ENCODE data around the gene PACRG.

PACRG gene

DNA sequence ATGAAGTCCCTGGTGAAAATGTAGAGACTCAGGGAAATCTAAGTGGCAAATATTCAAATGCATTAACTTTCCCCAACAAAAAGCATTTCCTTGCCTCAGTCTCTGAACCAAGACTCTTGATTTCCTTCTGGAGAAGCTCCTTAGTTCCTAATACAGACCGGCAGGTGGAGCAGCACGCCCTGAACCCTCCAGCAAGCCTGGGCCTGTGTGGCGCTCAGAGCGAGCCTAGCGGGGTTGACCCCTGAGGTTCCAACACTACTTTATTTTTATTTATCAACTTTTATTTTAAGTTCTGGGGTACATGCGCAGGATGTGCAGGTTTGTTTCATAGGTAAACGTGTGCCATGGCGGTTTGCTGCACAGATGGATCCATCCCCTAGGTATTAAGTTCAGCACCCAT lies 50.8 kb downstream of the PACRG start:
- DNase-seq (ENCODE audit: low spot score): no peak

DNA sequence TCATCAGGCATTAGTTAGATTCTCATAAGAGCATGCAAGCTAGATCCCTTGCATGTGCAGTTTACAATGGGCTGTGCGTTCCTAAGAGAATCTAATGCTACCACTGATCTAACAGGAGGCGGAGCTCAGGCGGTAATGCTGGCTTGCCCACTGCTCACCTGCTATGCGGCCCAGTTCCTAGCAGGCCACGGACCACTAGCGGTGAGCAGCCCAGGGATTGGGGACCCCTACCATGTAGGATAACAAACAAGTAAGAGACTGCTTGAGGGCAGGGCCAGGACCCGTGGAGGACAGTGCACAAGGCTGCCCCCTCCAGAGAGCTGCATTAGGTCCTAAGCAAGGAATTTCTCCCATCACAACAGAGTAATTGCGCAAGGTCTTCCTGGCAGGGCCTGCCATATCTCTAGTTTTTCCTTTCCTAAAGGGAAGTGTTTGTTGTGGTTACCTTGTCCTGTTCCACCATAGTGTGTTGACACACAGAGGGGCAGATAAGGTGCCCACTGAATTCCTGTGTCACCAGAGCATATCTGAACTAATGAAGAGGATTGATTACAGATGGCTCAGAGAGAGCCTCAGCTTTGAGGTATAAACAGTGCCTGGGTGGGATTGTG lies 58.0 kb downstream of the PACRG start:
- DNase-seq (ENCODE audit: low spot score): no peak

DNA sequence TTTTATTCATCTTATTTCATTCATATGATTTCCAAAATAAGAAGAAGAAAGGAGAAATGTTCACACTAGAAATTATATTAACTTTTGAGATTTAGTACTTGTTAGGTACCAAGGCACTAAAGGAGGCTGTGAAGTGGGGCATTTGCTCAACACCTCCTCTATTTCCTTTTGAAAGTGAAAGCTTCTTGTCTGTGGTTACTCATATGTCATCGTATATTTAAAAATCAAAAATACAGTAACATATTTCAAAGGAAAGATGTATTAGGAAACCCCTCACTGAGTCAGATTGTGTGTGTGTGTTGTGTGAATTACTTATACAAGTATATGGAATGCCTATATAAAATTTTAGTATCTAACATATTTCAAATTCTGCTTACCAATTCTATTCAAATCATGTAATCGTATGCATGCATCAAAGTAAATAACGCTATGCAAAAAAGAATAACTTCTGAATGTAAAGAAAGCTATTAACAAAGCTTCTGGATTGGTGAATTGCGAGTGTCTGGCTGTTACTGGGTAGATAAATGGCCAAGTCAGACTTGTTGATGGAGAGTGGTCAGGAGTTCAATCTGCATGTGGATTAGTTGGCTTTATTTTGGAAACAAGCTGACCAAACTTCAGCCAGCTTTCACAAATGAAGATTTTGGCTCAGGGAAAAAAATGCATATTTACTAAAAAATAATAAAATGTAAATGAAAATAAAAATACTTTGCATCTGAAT lies 70.9 kb downstream of the PACRG start:
- no peak for DNase-seq (ENCODE audit: low spot score)

DNA sequence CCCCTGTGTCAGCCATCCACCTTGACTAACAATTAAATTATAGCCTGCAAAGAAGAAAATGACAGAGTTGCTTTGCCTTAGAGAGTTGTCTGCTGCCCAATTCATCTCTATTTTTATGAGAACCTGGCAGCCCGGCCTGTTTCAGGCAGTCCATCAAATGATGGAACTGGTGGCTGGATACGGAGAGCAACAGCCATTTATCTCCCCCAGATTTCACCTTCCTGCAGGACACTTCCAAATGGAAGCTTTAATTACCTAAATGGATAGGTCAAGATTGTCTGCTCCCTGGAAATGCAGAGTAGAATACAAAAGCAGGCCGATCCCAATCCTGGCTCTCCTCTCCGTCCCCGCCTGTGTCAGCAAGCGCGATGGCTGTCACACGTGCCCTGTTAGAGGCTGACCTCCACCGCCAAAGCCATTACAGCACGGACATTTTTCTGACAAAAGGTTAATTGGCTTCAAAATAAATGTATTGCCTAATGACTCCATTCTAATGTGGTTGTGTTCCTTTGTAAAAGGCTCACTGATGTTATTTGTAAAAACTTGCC lies 86.7 kb downstream of the PACRG start:
- DNase-seq (ENCODE audit: low spot score): no peak

DNA sequence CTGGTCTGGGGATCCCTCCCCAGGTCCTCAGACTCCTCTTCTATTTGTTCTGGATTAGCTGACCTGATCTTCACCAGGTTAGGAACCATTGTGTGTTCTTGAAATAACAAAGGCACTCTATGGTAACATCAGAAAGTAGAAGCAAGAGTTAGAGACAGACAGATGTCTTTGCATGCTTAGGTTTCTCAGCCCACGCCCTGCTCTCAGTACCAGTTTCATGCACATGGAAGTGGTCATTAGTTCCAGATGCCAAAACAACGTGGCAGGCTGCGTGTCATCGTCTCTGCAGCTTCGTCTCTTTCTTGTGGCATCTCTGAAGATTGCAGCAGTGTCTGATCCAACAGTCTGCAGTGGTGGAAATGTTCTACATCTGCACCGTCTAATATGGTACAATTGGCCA lies 89.4 kb downstream of the PACRG start:
- no peak for DNase-seq (ENCODE audit: low spot score)

DNA sequence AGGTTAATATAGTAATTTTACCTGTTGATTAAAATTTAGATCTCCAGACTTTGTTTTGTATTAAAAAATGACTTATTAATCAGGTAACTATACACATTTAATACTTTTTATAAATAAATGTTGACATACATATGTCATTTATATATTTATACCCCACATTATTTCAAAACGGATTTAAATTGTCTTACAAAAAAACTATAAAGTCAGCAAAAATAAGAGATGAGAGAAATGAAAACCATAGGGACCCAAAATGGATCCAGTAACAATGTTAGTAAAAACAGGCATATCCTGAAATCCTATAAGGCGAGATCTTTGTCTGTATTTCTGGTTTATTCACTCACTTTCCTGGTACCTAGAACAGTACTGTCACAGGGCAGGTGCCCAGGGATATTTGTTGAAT lies 91.5 kb downstream of the PACRG start:
- no peak for DNase-seq (ENCODE audit: low spot score)

DNA sequence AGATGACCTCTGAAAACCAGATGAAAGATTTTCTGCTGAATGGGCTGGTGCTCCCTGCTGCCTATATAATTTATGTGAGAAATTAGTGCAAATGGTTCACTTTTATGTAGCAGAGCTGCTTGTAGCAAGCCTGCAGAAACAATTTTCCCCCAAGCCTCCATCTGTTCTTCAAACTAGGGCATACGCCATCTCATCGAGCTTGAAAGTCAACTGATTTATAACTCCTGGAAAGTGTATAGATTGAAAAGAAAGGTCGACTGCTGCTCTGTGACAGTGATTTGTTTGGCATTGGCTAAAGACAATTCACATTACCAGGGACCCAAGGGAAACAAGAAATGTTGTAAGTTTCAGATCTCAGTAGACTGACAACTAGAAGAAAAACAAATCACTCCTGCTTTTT lies 93.3 kb downstream of the PACRG start:
- no peak for DNase-seq (ENCODE audit: low spot score)

DNA sequence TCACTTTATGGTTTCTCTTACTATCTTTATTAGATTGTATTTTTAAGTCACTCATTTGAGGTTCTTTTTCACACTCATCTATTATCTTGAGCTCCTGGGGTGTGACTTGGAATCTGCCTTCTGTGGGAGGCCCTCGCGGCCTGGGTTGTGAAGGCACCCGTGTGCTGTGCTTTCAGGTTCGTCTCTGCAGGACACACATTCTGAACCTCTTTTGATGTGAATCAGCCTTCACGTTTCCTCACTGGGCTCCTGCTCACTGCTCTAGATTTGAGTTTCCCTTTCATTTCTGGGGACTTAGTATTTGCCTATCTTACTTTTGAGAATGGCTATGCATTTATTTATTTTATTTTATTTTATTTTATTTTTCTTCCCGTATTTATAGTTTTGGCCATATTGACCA lies 97.8 kb downstream of the PACRG start:
- no peak for DNase-seq (ENCODE audit: low spot score)

DNA sequence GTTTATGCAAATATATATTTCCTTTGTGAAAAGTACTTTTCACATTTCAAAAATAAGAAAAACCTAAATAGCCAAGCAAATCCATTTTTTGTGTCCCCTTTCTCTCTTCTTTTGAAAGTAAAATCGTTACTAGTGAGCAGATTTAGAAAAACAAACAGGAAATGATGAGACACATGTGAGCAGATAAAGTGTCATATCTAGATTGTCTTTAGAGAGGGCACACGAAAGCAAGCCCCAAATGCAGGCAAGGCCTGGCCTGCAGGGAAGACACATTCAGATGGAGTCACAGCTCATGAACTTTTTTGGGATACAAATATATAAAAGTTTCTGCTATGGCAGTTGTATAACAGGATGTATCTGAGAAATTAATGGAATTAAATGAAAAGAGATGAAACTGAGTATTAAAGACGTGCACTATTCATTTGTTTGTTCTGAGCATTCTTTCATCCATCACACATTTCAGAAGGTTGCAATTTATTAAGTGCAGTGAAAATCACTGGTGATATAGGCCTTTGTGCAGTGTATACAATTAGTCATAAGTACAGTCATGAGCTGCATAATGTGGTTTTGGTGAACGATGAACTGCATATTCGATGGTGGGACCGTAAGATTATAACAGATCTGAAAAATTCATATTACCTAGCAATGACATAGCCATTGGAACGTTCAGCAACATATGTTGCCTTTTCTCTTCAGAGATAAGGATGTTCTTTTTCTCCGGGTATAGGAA lies 101.4 kb downstream of the PACRG start:
- DNase-seq (ENCODE audit: low spot score): no peak

DNA sequence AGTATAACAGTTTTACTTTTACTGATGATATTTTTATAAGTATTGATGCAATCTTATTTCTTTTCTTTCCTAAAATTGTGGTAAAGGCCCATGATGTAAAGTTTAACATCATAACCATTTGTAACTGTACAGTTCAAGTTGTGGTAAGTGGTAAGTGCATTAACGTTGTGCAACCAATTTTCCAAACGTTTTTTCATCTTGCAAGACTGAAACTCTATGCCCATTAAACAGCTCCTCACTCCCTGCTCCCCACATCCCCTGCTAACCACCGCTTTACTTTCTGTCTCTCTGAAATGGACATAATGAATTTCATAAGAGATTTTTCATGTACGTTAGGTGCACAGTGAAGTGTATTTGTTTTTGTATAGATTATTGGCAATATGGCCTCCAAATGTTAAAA lies 106.0 kb downstream of the PACRG start:
- DNase-seq (ENCODE audit: low spot score): no peak

DNA sequence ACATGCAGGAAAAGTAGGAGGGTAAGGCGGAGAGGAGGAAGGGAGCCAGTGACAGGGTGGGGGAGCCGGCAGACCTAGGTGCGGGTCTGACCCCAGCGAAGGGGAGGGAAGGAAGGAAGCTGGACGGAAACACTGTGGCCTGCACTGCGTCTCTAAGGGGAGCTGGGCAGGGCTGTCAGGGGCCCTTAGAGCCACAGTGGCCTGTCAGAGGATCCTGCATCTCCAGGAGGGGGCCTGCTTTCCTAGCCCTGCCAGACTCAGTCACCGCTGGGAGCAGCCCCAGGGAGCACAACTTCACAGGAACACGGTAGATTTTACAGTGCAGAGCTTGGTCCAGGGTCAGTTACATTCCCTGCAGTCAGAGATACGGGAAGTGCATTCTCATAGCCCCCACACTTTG lies 118.2 kb downstream of the PACRG start:
- DNase-seq (ENCODE audit: low spot score): no peak

DNA sequence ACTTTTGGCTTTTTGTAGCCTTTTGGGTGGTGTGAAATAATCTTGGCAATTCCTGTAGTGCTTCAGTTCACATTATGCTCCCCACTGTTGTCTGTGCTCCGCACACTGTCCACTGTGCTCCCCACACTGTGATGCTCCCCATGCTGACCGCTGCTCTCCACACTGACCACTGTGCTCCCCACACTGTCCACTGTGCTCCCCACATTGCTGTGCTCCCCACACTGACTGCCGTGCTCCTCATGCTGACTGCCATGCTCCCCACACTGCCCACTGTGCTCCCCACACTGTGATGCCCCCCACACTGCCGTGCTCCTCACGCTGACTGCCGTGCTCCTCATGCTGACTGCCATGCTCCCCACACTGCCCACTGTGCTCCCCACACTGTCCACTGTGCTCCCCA lies 118.9 kb downstream of the PACRG start:
- no peak for DNase-seq (ENCODE audit: low spot score)

DNA sequence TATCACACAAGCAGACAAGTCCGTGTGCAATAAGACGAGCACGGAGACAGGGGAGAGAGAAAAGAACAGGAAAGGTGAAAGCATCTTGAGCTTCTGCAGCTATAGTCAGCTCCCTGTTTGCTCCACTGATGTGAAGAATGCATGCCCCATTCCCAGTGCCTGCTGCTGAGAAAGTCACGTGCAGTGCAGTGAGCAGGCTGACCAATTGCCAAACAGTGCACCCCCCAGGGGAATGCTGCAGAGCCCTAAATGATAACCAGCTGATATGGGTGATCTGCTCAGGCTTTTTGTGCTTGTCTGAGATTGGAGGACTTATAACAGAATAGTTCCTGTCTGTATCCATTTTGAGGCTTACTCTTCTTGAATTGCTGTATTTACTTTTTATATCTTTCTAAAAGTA lies 121.5 kb downstream of the PACRG start:
- no peak for DNase-seq (ENCODE audit: low spot score)

DNA sequence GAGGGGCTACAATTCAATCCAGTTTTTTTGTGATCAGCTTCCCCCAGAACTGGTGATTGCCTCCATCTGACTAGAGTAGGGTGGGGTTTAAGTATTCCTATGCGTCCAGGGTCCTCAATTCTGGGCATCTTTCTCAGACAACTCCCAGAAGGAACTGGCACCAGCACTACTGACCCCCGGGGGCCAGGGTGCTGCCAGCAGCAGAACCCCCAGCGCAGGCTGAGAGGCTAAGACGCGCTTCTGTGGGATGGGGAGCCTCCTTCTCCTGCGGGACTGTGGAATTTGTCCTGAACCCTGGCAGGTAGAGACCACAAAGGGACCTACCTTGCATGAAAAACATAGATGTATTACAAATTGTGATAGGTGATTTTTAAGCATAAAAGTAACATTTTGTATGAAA lies 124.4 kb downstream of the PACRG start:
- no peak for DNase-seq (ENCODE audit: low spot score)

DNA sequence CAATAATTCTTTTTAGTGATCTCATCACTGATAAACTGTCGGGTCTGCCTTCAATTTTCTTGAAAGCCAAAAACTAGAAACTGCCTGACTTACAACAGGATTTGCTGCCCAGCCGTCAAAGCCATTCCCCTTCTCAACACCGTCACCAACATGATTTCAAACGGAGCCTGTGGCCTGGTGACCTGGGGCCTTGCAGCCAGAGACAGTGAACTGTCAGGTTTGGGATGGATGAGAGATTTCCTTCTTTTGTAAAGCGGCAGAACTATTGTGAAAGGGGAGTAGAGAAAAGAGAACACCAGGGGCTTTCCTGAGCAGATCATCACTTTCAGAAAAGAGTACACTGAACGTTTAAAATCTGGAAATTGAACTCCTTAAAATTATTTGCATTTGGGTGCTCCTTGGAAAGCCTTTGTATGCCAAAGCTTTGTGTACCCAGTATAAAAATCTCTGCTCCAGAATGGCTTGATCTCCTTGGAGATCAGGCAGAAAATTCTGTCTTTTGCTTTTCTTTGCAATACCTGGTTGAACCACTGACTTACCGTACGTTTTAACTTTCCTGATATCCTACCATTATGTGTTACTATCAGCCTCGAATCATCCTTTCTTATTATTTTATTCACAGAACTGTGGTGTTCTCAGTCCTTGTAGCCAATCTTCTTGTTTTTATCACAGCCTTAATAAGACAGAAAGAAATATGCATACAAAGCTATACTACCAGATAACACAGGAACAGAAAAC lies 125.2 kb downstream of the PACRG start:
- DNase-seq (ENCODE audit: low spot score): no peak

DNA sequence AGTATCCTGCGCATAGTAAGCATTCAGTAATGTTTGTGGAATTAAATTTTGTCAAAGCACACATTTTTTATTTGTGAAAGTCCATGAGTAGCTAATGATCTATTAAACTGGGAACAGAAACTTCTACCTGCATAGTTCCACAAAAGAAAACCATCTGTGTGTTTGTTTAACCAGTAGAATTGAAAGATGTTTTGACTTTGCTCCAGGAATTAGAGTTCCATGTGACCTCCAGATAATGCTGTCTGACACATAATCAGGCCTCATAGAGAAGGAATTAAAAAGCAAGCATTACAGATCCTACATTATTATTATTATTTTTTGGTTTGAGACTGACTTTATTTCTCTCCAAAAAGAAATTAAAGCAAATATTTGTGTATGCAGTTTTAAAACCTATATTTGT lies 126.5 kb downstream of the PACRG start:
- no peak for DNase-seq (ENCODE audit: low spot score)

DNA sequence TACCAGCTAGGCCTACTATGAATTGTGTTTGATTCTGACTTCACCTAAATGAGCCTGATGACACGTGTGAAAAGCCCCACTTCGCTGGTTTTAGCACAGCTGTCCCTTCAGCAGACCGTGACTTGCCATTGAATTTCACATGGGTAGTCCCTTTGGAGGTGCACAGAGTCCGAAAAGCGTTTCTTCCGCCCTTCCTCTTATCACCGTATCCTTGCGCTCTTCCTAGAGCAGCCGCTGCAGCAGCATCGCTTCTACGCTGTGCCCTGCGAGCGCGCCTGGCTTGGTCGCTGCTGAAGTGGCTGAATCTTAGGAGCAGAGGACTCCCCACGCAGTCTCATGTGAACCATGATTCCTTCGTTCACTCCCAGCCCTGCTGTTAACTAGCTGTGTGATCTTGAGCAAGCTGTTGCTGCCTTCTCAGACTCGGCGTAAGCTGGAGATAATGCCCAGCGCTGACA lies 127.0 kb downstream of the PACRG start:
- no peak for DNase-seq (ENCODE audit: low spot score)

DNA sequence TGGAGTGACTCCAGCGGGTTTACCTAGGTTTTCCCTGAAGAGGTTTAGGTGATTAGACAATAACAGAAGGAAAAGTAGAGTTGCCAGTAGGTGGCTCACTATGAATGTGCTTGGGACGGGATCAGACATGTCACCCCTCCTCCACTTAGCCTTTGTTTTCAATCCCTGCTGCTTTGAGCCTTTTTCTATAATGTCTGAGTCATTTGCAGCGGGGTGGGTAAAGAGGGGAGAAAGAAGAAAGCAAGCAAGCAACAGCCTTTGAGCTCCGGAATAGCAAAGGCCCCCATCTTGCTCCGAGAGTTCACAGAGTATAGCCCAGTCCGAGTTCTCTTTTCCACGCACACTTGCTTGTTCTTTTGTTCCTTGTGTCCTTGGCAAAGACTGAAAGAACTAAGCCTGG lies 129.1 kb downstream of the PACRG start:
- no peak for DNase-seq (ENCODE audit: low spot score)

DNA sequence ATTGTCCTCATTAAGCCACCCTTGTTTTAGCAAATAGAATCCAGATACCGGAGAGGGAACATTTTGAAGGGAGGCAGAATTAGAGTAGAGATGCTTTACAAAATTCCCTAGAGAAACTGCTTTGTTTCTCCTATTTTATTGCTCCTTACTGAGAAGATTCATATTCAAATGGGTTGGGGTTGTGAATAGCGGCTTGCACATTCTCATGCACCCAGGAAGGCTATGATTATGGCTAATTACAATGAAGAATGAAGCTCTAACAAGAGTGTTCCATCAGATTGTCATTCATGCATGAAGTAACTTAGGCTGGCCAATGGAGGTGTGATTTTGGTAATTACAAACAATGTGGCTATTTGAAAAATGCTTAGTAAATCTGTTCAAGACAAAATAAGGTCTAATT lies 129.6 kb downstream of the PACRG start:
- no peak for DNase-seq (ENCODE audit: low spot score)

DNA sequence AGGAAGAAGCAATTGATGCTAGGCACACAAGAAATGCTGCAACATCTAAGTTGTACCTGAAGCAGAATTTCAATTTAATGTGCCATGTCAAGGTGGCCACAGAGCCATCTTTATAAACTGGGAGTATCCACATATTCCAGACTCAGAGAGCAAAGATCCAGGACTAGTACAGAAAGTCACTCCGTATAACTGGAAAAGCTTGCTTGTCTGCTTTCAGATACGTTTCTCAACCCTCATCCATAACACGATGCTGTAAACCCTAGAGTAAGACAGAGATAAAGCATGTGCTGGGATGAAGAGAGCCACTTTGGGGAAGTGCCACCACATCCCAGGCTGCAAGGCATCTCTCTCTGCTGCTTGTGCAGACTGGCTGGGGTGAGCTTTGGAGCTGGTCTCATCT lies 134.7 kb downstream of the PACRG start:
- no peak for DNase-seq (ENCODE audit: low spot score)

DNA sequence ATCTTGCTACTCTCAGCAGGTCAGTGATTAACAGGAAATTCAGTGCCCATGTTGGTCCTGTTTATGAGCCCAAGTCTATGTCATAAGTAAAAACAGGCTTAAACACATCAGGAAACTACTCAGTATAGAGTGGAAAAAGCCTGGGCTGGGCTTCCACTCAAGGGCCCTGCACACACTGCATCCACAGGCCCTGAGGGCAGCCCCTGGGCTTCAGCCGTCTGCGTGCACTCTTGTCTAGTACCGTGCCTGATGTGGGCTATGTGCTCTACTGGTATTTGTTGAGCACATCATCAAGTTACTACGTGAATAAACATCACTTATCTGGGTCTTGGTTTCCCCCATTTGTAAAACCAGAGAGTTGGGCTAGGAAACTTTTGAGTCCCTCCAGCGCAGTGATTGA lies 135.2 kb downstream of the PACRG start:
- DNase-seq (ENCODE audit: low spot score): no peak

DNA sequence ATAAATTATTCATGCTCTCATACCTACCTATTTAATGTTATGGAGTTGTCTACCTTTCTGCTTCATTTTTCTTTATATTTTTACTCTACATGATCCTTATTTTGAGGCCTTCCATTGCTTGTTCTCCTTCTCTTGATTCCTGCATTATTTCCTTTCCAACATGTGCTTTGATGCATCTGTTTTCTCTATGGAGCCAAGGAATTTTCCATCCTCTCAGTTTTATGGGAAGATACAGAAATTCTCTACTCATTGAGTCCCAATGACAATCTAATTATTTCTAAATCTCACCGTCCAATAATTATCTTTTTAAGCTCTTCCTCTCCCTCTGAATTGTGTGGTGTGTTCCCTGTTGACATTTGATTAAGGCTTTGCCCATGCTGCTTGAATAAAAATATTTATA lies 136.0 kb downstream of the PACRG start:
- no peak for DNase-seq (ENCODE audit: low spot score)

DNA sequence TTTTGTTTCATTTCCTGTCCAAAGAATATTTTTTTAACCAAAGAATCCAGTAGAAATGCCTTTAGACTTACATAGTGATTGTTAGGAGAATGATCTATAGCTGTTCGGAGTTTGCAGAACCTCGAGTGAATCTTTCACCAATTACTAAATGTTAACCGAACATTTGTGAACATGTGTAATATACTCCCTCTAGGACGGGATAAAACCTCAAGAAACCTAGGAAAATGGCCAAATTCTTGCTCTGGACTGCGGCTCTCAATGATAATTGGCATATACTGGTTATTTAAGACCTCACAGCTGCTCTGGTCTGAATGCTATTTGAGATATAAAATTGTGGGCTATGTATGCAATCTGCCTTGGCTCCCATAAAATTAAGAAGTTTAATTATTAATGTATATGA lies 137.1 kb downstream of the PACRG start:
- DNase-seq (ENCODE audit: low spot score): no peak

All from RKO (cell line).